Transverse colon (tissue), 4 donors: ENCODE measurements around the gene NFIA. TPM values are rescaled to one million over a fixed set of nuclear protein-coding genes. Genes with fewer than 3 reads are reported as not detected.

Experiments
- DNase-seq: peaks from one replicate; pipeline ENCODE4 v3.0.0-alpha.2; 2019
- H3K27ac ChIP-seq, 4 donors: fragments of 200-600 bp; sonication (generic); 2 replicates each; pipeline ENCODE4 v1.5.1; 2016 to 2018; ENCODE audit warnings: inconsistent platforms in 4 of 4
- H3K27me3 ChIP-seq: fragments of 200-600 bp; sonication (generic); 2 replicates; pipeline ENCODE4 v1.5.1; 2017; ENCODE audit warnings: inconsistent platforms
- H3K36me3 ChIP-seq, 4 donors: fragments of 200-600 bp; sonication (generic); 2 replicates each; pipeline ENCODE4 v1.5.1; 2017 to 2019; ENCODE audit warnings: inconsistent platforms in 4 of 4
- H3K4me1 ChIP-seq, 4 donors: fragments of 200-600 bp; sonication (generic); 2 replicates each; pipeline ENCODE4 v1.5.1; 2017 to 2020; ENCODE audit warnings: inconsistent platforms in 4 of 4
- H3K4me3 ChIP-seq, 4 donors: fragments of 200-600 bp; sonication (generic); 1 replicate in 1 of 4; 2 replicates in 3 of 4; pipeline versions ENCODE4 v1.5.1 to v1.6.1; 2017 to 2019; ENCODE audit warnings: inconsistent platforms in 4 of 4
- H3K9me3 ChIP-seq, 2 donors: fragments of 200-600 bp; sonication (generic); 2 replicates each; pipeline ENCODE4 v1.5.1; 2017 to 2019; ENCODE audit warnings: inconsistent platforms in 2 of 2
- CTCF ChIP-seq, 5 experiments: fragments of 200-600 bp in 3 of 5; fragments of 450-650 bp in 2 of 5; sonication (generic) in 3 of 5; IDR thresholded peaks; 1 replicate in 2 of 5; 2 replicates in 3 of 5; pipeline ENCODE4 v1.5.1; 2016 to 2017; ENCODE audit warnings: antibody characterized with exemption in 5 of 5, inconsistent platforms in 3 of 5, mild to moderate bottlenecking in 2 of 5, moderate library complexity in 1 of 5
- EP300 ChIP-seq: sonication (generic); formaldehyde crosslinking; IDR thresholded peaks from one replicate; pipeline ENCODE4 v1.6.1; 2017; ENCODE audit warnings: antibody characterized with exemption, low read depth
- POLR2A ChIP-seq: fragments of 450-650 bp; IDR thresholded peaks from one replicate; pipeline ENCODE4 v1.6.1; 2016; ENCODE audit warnings: antibody characterized with exemption, mild to moderate bottlenecking, moderate library complexity
- POLR2AphosphoS5 ChIP-seq, 3 donors: sonication (generic); formaldehyde crosslinking; IDR thresholded peaks; one replicate each; pipeline ENCODE4 v1.6.1; 2016; ENCODE audit warnings: antibody characterized with exemption in 3 of 3
- WGBS, 2 donors: methylation state at CpG; one replicate each; pipeline ENCODE4 v1.1.5; 2018; ENCODE audit warnings: low coverage in 1 of 2; 5-methylcytosine and 5-hydroxymethylcytosine counted together
- in situ Hi-C, 4 donors: fragments of 200-750 bp; cut with MboI; loops; one replicate each; pipeline versions ENCODE4 v1.15.0 to v1.15.1; 2017; ENCODE audit warnings: low sequenced_read_pairs in 3 of 4, low pct_ligation_motif_present in 1 of 4, low pct_unique_long_range_greater_than_20kb in 1 of 4
- intact Hi-C: fragments of 100-400 bp; cut with DNase I; formaldehyde crosslinking; loops from one replicate; pipeline ENCODE4 v1.15.1; 2023; ENCODE audit warnings: low total_unique reads
- total RNA-seq, 4 donors: library from RNA; depleted of rRNA; stranded (reverse); fragments of >200 nt; gene quantifications; one replicate each; pipeline ENCODE4 v1.1.0, GENCODE V29; 2016

NFIA gene
- total RNA-seq, 4 donors from 2014 or later, result 17.3 to 37.2 (median 29.8) TPM

DNA sequence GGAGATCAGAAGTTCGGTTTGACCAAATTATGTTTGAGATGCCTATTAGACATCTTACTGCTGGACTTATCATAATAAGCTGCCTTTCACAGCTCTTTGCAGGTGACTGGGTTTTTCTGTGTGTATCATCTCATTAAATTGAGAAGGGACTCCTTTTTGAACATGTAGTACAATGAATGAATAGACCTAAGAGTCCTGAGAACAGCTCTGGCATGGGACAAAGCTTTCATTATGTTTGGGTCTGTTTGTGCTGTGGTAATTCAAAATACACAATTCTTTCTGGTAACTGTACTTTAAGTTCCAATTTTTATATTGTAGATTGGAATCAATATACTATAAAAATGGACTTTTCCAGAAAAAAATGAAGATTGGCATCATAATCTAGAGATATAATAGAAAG, 330.2 kb downstream of the NFIA start:
- Histone ChIP-seq H3K9me3 (no peaks in the 10 kb centered on the region), H3K36me3 (peaks cover 0 to 2% (median 0%) of the 10 kb centered on the region in 4 donors), H3K27me3 (no peaks in the 10 kb centered on the region), H3K27ac (no peak overlapping the region), H3K4me3 (no peak overlapping the region), H3K4me1 (no peaks in the 10 kb centered on the region)
- intact Hi-C loops (no loop called here), in situ Hi-C loops (no loop called here)
- 80 to 83% methylated on average over 1 of the region's 1 CpG for WGBS, 2 donors
- no peak for DNase-seq
- TF ChIP-seq POLR2A, result no peak
- no peak for TF ChIP-seq EP300
- no peak for TF ChIP-seq POLR2AphosphoS5 (IDR thresholded peaks at IDR 0.05)
- TF ChIP-seq CTCF (IDR thresholded peaks at IDR 0.05), result no peak

DNA sequence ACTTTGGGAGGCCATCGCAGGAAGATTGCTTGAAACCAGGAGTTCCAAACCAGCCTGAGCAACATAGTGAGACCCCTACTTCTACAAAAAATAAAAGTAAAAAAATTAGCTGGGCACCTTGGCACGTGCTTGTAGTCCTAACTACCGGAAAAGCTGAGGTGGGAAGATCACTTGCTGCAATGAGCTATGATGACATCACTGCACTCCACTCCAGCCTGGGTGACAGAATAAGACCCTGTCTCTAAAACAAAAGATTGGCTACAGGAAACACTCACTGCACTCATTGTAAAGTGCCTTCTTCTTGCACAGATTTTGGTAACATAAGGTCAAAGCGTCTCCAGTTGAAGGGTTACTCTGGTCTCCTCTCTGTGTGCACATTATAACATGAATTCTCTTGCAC, 336.8 kb downstream of the NFIA start:
- Histone ChIP-seq H3K9me3 (no peaks in the 10 kb centered on the region), H3K36me3 (peaks cover 0 to 11% (median 0%) of the 10 kb centered on the region in 4 donors), H3K27ac (no peak overlapping the region), H3K4me3 (no peak overlapping the region), H3K27me3 (no peaks in the 10 kb centered on the region), H3K4me1 (peaks cover 0 to 7% (median 0%) of the 10 kb centered on the region in 4 donors)
- intact Hi-C loops, result no loop called here
- in situ Hi-C loops, result no loop called here
- no peak for DNase-seq
- 80 to 89% methylated on average over 2 to 4 of the region's 4 CpGs for WGBS, 2 donors
- TF ChIP-seq POLR2A (no peak), CTCF (IDR thresholded peaks at IDR 0.05) (no peak), EP300 (no peak), POLR2AphosphoS5 (IDR thresholded peaks at IDR 0.05) (no peak)

GRCh38 chr1:61419657-61420056, 337.3 kb downstream of the NFIA start:
- no peak for TF ChIP-seq POLR2A
- TF ChIP-seq CTCF (IDR thresholded peaks at IDR 0.05), result no peak
- TF ChIP-seq EP300, result no peak
- TF ChIP-seq POLR2AphosphoS5 (IDR thresholded peaks at IDR 0.05), result no peak
- H3K9me3 ChIP-seq, result no peaks in the 10 kb centered on the region
- intact Hi-C loops (no loop called here), in situ Hi-C loops (no loop called here)
- H3K36me3 ChIP-seq, result peaks cover 0 to 11% (median 0%) of the 10 kb centered on the region in 4 donors
- no peak overlapping the region for H3K27ac ChIP-seq
- WGBS, 2 donors, result 66 to 69% methylated on average over 5 of the region's 5 CpGs
- H3K4me3 ChIP-seq, result no peak overlapping the region
- H3K27me3 ChIP-seq, result no peaks in the 10 kb centered on the region
- H3K4me1 ChIP-seq, result peaks cover 0 to 7% (median 0%) of the 10 kb centered on the region in 4 donors
- no peak for DNase-seq

DNA sequence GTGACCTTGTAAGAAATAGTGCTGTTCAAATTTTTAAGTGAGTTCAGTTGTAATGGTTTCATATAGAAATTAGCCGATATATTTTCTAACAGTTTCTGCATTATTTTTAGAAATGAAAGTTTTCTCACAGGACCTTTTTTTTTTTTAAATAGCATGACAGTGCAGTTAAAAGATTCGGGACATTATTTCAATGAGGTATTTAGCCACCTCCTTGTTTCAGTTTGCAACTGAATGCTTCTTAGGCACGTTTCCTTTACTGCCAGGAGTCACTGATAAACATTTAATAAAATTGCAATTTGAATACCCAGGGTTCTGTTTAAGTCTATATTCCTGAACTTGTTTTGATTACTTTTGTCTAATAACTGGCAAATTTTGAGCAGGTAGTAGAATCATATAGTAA, 337.9 kb downstream of the NFIA start:
- in situ Hi-C loops, result no loop called here
- Histone ChIP-seq H3K36me3 (peaks cover 0 to 11% (median 0%) of the 10 kb centered on the region in 4 donors), H3K4me1 (peaks cover 0 to 7% (median 0%) of the 10 kb centered on the region in 4 donors), H3K9me3 (no peaks in the 10 kb centered on the region), H3K27ac (no peak overlapping the region), H3K4me3 (no peak overlapping the region), H3K27me3 (no peaks in the 10 kb centered on the region)
- no peak for DNase-seq
- TF ChIP-seq EP300 (no peak), POLR2A (no peak), POLR2AphosphoS5 (IDR thresholded peaks at IDR 0.05) (no peak), CTCF (IDR thresholded peaks at IDR 0.05) (no peak)
- intact Hi-C loops, result no loop called here
- WGBS, 2 donors, result 68 to 77% methylated on average over 3 of the region's 3 CpGs
